Spleen (tissue), 11 donors: ENCODE results near the gene TRIM25. TPM values are rescaled to one million over a fixed set of nuclear protein-coding genes. Genes with fewer than 3 reads are reported as not detected.
A peak's percentile ranks its signal among the peaks of the same experiment; 100 is the strongest.
"Not testable (repeated sequence)": the region's sequence is repeated elsewhere in the genome, so short reads cannot be mapped to it uniquely, and the experiment has no call there.

ENCODE experiments used
- DNase-seq: peaks from one replicate; pipeline ENCODE4 v3.0.0-alpha.2; 2020
- H3K27ac ChIP-seq, 8 donors: fragments of 200-600 bp; sonication (generic) in 7 of 8; 1 replicate in 4 of 8; 2 replicates in 4 of 8; pipeline versions ENCODE4 v1.5.0 to v1.8.0; 2016 to 2021; ENCODE audit warnings: inconsistent platforms in 4 of 8, mild to moderate bottlenecking in 4 of 8, moderate library complexity in 1 of 8
- H3K27me3 ChIP-seq, 7 donors: fragments of 200-600 bp; sonication (generic) in 6 of 7; replicated peaks in 1 of 7; 1 replicate in 4 of 7; 2 replicates in 3 of 7; pipeline versions ENCODE4 v1.5.0 to v1.8.0; 2016 to 2021; ENCODE audit warnings: inconsistent platforms in 3 of 7, mild to moderate bottlenecking in 1 of 7
- H3K36me3 ChIP-seq, 6 donors: fragments of 200-600 bp; sonication (generic) in 5 of 6; 1 replicate in 4 of 6; 2 replicates in 2 of 6; pipeline versions ENCODE4 v1.5.0 to v1.8.0; 2016 to 2021; ENCODE audit warnings: inconsistent platforms in 2 of 6
- H3K4me1 ChIP-seq, 6 donors: fragments of 200-600 bp; sonication (generic) in 5 of 6; 1 replicate in 3 of 6; 2 replicates in 3 of 6; pipeline versions ENCODE4 v1.5.0 to v1.8.0; 2016 to 2021; ENCODE audit warnings: inconsistent platforms in 3 of 6
- H3K4me3 ChIP-seq, 8 donors: fragments of 200-600 bp; sonication (generic) in 7 of 8; 1 replicate in 4 of 8; 2 replicates in 4 of 8; pipeline versions ENCODE4 v1.5.0 to v1.8.0; 2016 to 2021; ENCODE audit warnings: inconsistent platforms in 4 of 8, mild to moderate bottlenecking in 4 of 8, moderate library complexity in 2 of 8
- H3K9me3 ChIP-seq, 8 donors: fragments of 200-600 bp; sonication (generic) in 7 of 8; 1 replicate in 4 of 8; 2 replicates in 4 of 8; pipeline versions ENCODE4 v1.5.0 to v1.8.0; 2016 to 2021; ENCODE audit warnings: inconsistent platforms in 4 of 8
- POLR2A ChIP-seq, 3 donors: fragments of 450-650 bp; IDR thresholded peaks; one replicate each; pipeline ENCODE4 v1.5.1; 2017; ENCODE audit warnings: antibody characterized with exemption in 3 of 3, mild to moderate bottlenecking in 1 of 3
- POLR2AphosphoS5 ChIP-seq, 3 donors: sonication (generic); formaldehyde crosslinking; IDR thresholded peaks; one replicate each; pipeline ENCODE4 v1.5.1; 2017; ENCODE audit warnings: antibody characterized with exemption in 3 of 3
- WGBS, 5 donors: extraction: QIAGEN DNeasy Blood & Tissue Kit in 3 of 5; methylation state at CpG; one replicate each; pipeline versions ENCODE4 v1.1.5 to v1.1.7; 2013 to 2018; 5-methylcytosine and 5-hydroxymethylcytosine counted together
- intact Hi-C: fragments of 100-400 bp; cut with DNase I; formaldehyde crosslinking; loops from one replicate; pipeline ENCODE4 v1.15.0; 2023; ENCODE audit warnings: low total_unique reads
- polyA plus RNA-seq, 3 donors: library from polyadenylated mRNA; stranded (reverse); fragments of 200-250 nt; gene quantifications; one replicate each; pipeline ENCODE4 v1.2.1, GENCODE V29; 2013
- total RNA-seq, 7 donors: library from RNA; depleted of rRNA in 3 of 7; stranded (reverse); fragments of >200 nt in 3 of 7; fragmentation: NEBNext Ultra II Directional in 4 of 7; extraction: Animal tissue kit (Norgen Biotek cat#: 25700) in 4 of 7; gene quantifications; one replicate each; pipeline versions ENCODE4 v1.1.0 to v1.2.1, GENCODE V29; 2016 to 2021
- TF ChIP-seq, protein P1 (sequence below), 11 experiments: fragments of 200-600 bp in 7 of 11; fragments of 450-650 bp in 4 of 11; sonication (generic) in 4 of 11; IDR thresholded peaks in 8 of 11; conservative IDR thresholded peaks in 3 of 11; 1 replicate in 7 of 11; 2 replicates in 4 of 11; pipeline versions ENCODE4 v1.4.0 to v1.8.0; 2016 to 2021; ENCODE audit warnings: antibody characterized with exemption in 11 of 11, inconsistent platforms in 4 of 11, mild to moderate bottlenecking in 1 of 11
- donor health status: healthy with polysubstance abuse.
- donor health status: DM: no; HTN: no; CAD: no; lungs with moderate emphysema.
- donor health status: DM: no; HTN: no; CAD: no.
- donor health status: Bipolar disorder and iron deficiency.
- donor health status: healthy.
- donor health status: DM: no; HTN: no; CAD: no.
- donor health status: DM: yes; HTN: yes; CAD: no.

Gene TRIM25
- total and polyA plus RNA-seq, 10 donors = 13.8 to 168 (median 122) TPM

- DNase-seq = no peak
- Histone ChIP-seq H3K4me1 (peaks cover 0 to 10% (median 2%) of the 10 kb centered on the region in 6 donors), H3K27me3 (no peaks in the 10 kb centered on the region), H3K9me3 (no peaks in the 10 kb centered on the region), H3K36me3 (peaks cover 0 to 99% (median 71%) of the 10 kb centered on the region in 6 donors), H3K27ac (no peak overlapping the region), H3K4me3 (no peak overlapping the region)
- WGBS, 5 donors = 84 to 91% (median 87%) methylated on average over 10 of the region's 10 CpGs
- no peak for TF ChIP-seq POLR2A (IDR thresholded peaks at IDR 0.05)
- TF ChIP-seq, protein P1, sequence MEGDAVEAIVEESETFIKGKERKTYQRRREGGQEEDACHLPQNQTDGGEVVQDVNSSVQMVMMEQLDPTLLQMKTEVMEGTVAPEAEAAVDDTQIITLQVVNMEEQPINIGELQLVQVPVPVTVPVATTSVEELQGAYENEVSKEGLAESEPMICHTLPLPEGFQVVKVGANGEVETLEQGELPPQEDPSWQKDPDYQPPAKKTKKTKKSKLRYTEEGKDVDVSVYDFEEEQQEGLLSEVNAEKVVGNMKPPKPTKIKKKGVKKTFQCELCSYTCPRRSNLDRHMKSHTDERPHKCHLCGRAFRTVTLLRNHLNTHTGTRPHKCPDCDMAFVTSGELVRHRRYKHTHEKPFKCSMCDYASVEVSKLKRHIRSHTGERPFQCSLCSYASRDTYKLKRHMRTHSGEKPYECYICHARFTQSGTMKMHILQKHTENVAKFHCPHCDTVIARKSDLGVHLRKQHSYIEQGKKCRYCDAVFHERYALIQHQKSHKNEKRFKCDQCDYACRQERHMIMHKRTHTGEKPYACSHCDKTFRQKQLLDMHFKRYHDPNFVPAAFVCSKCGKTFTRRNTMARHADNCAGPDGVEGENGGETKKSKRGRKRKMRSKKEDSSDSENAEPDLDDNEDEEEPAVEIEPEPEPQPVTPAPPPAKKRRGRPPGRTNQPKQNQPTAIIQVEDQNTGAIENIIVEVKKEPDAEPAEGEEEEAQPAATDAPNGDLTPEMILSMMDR (IDR thresholded peaks at IDR 0.05 in 8 of 11, conservative IDR thresholded peaks at IDR 0.05 in 3 of 11) = no peak
- no peak for TF ChIP-seq POLR2AphosphoS5 (IDR thresholded peaks at IDR 0.05)
- intact Hi-C loops = loop anchor here (5.0 kb wide), 1 partner anchor 126 kb away; no protein-coding TSS in a partner anchor
These were observed 29.8 kb upstream of the TRIM25 start for GRCh38 chr17:56943505-56944125.

- TF ChIP-seq POLR2AphosphoS5 (IDR thresholded peaks at IDR 0.05) (no peak), POLR2A (IDR thresholded peaks at IDR 0.05) (no peak)
- TF ChIP-seq, protein P1 (IDR thresholded peaks at IDR 0.05 in 8 of 11, conservative IDR thresholded peaks at IDR 0.05 in 3 of 11) = peak; percentile 45 to 79 (median 75)
- Histone ChIP-seq H3K27me3 (no peaks in the 10 kb centered on the region), H3K9me3 (no peaks in the 10 kb centered on the region), H3K4me1 (peaks cover 0 to 13% (median 5%) of the 10 kb centered on the region in 6 donors), H3K36me3 (peaks cover 0 to 100% (median 77%) of the 10 kb centered on the region in 6 donors), H3K4me3 (no peak overlapping the region), H3K27ac (peak overlapping the region in 2 of 8 donors; percentile 13 to 40)
- intact Hi-C loops = loop anchor here (5.0 kb wide), 1 partner anchor 123 kb away; no protein-coding TSS in a partner anchor
- DNase-seq = no peak
- WGBS, 5 donors = 46 to 56% (median 52%) methylated on average over 11 of the region's 11 CpGs
These were observed 26.1 kb upstream of the TRIM25 start for GRCh38 chr17:56939869-56940484.

GRCh38 chr17:56938206-56938605 lies 24.4 kb upstream of the TRIM25 start:
- H3K27me3 ChIP-seq, intact Hi-C loops, H3K9me3 ChIP-seq, DNase-seq, H3K4me3 ChIP-seq: not testable (repeated sequence)
- H3K36me3 ChIP-seq = peaks cover 0 to 100% (median 67%) of the 10 kb centered on the region in 6 donors
- peak overlapping the region in 2 of 8 donors; percentile 6 to 15 for H3K27ac ChIP-seq
- 64 to 73% (median 71%) methylated on average over 5 of the region's 5 CpGs for WGBS, 5 donors
- H3K4me1 ChIP-seq = peaks cover 0 to 13% (median 5%) of the 10 kb centered on the region in 6 donors

DNA sequence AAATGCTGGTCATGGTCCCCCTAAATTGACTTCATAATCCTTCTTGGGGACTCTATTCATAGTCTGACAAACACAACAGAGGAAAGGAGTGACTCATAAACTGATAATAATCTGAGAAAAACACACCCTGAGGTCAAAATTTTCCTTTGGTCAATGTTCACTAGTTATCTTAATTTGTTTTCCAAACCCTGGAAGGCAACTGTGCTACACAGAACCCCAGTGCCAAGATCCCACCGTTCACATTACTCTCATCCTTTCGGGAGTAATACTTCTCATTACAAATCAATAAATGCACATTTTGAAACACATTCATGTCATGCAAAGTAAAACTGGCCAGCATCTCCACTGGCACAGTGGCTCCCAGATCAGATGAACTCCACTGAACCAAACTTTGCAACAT lies 23.8 kb upstream of the TRIM25 start:
- peaks cover 0 to 97% (median 63%) of the 10 kb centered on the region in 6 donors for H3K36me3 ChIP-seq
- 78 to 89% (median 84%) methylated on average over 2 of the region's 2 CpGs for WGBS, 5 donors

More for the DNA sequence above, 23.8 kb upstream of the TRIM25 start:
- DNase-seq = no peak
- TF ChIP-seq, protein P1 (IDR thresholded peaks at IDR 0.05 in 8 of 11, conservative IDR thresholded peaks at IDR 0.05 in 3 of 11) = no peak
- no peak for TF ChIP-seq POLR2A (IDR thresholded peaks at IDR 0.05)
- no peak for TF ChIP-seq POLR2AphosphoS5 (IDR thresholded peaks at IDR 0.05)
- Histone ChIP-seq H3K4me3 (no peak overlapping the region), H3K9me3 (no peaks in the 10 kb centered on the region), H3K27me3 (no peaks in the 10 kb centered on the region), H3K4me1 (peaks cover 0 to 13% (median 5%) of the 10 kb centered on the region in 6 donors), H3K27ac (peak overlapping the region in 4 of 8 donors; percentile 6 to 30 (median 16))
- intact Hi-C loops = no loop called here
